ENCODE results near the gene ANKRD40CL. TPM values are rescaled to one million over a fixed set of nuclear protein-coding genes. Genes with fewer than 3 reads are reported as not detected.

Gene ANKRD40CL
- total RNA-seq, 1 experiment from 2014 or later: not detected

GRCh38 chr17:50758989-50759544 is 8.3 kb downstream of the ANKRD40CL start:
- BruUV-seq (replicated peaks): no TSS peak
- TF ChIP-seq POLR2AphosphoS5 (IDR thresholded peaks at IDR 0.05; ENCODE audit: low read depth, low read length): no peak; the same call in 1 of the 2 replicates
- no peak for TF ChIP-seq TCF7L2 (IDR thresholded peaks at IDR 0.05; ENCODE audit: low read depth, low read length)
- no peak for TF ChIP-seq REST (IDR thresholded peaks at IDR 0.05; ENCODE audit: insufficient read depth in 1 of 2, low read depth in 2 of 2, low read length in 1 of 2)
- TF ChIP-seq CTCF (IDR thresholded peaks at IDR 0.05): no peak
- TF ChIP-seq SIN3A (IDR thresholded peaks at IDR 0.05; ENCODE audit: borderline replicate concordance, insufficient read depth, low read depth, low read length): no peak
- POLR2A ChIA-PET: no interaction called here
- Histone ChIP-seq H3K27ac (ENCODE audit: low read length) (no peak overlapping the region), H3K4me3 (ENCODE audit: low read depth in 2 of 2, low read length in 2 of 2) (no peak overlapping the region), H3K9me3 (ENCODE audit: control insufficient read depth, insufficient read depth, low read depth, low read length) (no peaks in the 10 kb centered on the region), H3K27me3 (ENCODE audit: control insufficient read depth, insufficient read depth, low read length) (no peaks in the 10 kb centered on the region), H3K36me3 (ENCODE audit: control insufficient read depth, insufficient read depth, low read length) (peaks cover 13% of the 10 kb centered on the region), H3K4me1 (ENCODE audit: control insufficient read depth, insufficient read depth, low read length) (no peaks in the 10 kb centered on the region)
- in situ Hi-C loops (cut with HindIII; ENCODE audit: low pct_unique_long_range_greater_than_20kb, low sequenced_read_pairs): no loop called here
- ATAC-seq (peak; percentile 37), DNase-seq (ENCODE audit: low read depth, low spot score) (no peak)
- intact Hi-C loops (cut with micrococcal nuclease; ENCODE audit: unreplicated experiment): no loop called here
- CTCF ChIA-PET: interaction anchor here (0.6 to 0.7 kb wide), 2 partner anchors 47 to 192 kb away, joined by 3 read pairs; no protein-coding TSS in a partner anchor

GRCh38 chr17:50758524-50758923 is 8.8 kb downstream of the ANKRD40CL start:
- no peaks in the 10 kb centered on the region for H3K4me1 ChIP-seq (ENCODE audit: control insufficient read depth, insufficient read depth, low read length)
- ATAC-seq: peak; percentile 22; the same call in 1 of the 2 replicates
- POLR2A ChIA-PET: no interaction called here
- no peak overlapping the region for H3K27ac ChIP-seq (ENCODE audit: low read length)
- in situ Hi-C loops (cut with HindIII; ENCODE audit: low pct_unique_long_range_greater_than_20kb, low sequenced_read_pairs): no loop called here
- peaks cover 18% of the 10 kb centered on the region for H3K36me3 ChIP-seq (ENCODE audit: control insufficient read depth, insufficient read depth, low read length)
- H3K9me3 ChIP-seq (ENCODE audit: control insufficient read depth, insufficient read depth, low read depth, low read length): no peaks in the 10 kb centered on the region
- CTCF ChIA-PET: interaction anchor here (0.6 kb wide), 1 partner anchor 193 kb away, joined by 3 read pairs; no protein-coding TSS in a partner anchor
- TF ChIP-seq CTCF (IDR thresholded peaks at IDR 0.05) (no peak), POLR2AphosphoS5 (IDR thresholded peaks at IDR 0.05; ENCODE audit: low read depth, low read length) (no peak), REST (IDR thresholded peaks at IDR 0.05; ENCODE audit: insufficient read depth in 1 of 2, low read depth in 2 of 2, low read length in 1 of 2) (no peak), TCF7L2 (IDR thresholded peaks at IDR 0.05; ENCODE audit: low read depth, low read length) (no peak), SIN3A (IDR thresholded peaks at IDR 0.05; ENCODE audit: borderline replicate concordance, insufficient read depth, low read depth, low read length) (no peak)
- intact Hi-C loops (cut with micrococcal nuclease; ENCODE audit: unreplicated experiment): no loop called here
- H3K4me3 ChIP-seq (ENCODE audit: low read depth in 2 of 2, low read length in 2 of 2): no peak overlapping the region
- no peaks in the 10 kb centered on the region for H3K27me3 ChIP-seq (ENCODE audit: control insufficient read depth, insufficient read depth, low read length)
- BruUV-seq (replicated peaks): no TSS peak
- no peak for DNase-seq (ENCODE audit: low read depth, low spot score)

Data from Panc1 (cell line).